Measurements from ENCODE around the gene CUEDC1. TPM values are rescaled to one million over a fixed set of nuclear protein-coding genes. Genes with fewer than 3 reads are reported as not detected.
A peak's percentile ranks its signal among the peaks of the same experiment; 100 is the strongest.

CUEDC1 gene
- total and polyA plus RNA-seq, 2 of the 13 experiments (the other 11 are each of a cell fraction or from before 2014, with no cell fraction given) = 7.4 to 12.9 TPM

- TF ChIP-seq BRF2 (CRISPR knock-in tag; IDR thresholded peaks at IDR 0.05) (peak; percentile 5; the same call in 1 of the 2 replicates), CEBPB (IDR thresholded peaks at IDR 0.05; ENCODE audit: borderline replicate concordance, low read depth, low read length) (peak; percentile 95), ZNF124 (CRISPR knock-in tag; IDR thresholded peaks at IDR 0.05) (no peak), MED8 (CRISPR knock-in tag; IDR thresholded peaks at IDR 0.05; ENCODE audit: insufficient replicate concordance) (peak; percentile 41), ATAD3A (CRISPR knock-in tag; IDR thresholded peaks at IDR 0.05) (0 out of 2 replicates have a peak, but pooled peaks have one; percentile 49), ARID4A (CRISPR knock-in tag; IDR thresholded peaks at IDR 0.05; ENCODE audit: borderline replicate concordance) (peak; percentile 9; the same call in 1 of the 2 replicates), ZNF687 (CRISPR knock-in tag; IDR thresholded peaks at IDR 0.05) (peak; percentile 89), TEF (CRISPR knock-in tag; IDR thresholded peaks at IDR 0.05) (peak; percentile 97), GABPB1 (CRISPR knock-in tag; IDR thresholded peaks at IDR 0.05) (no peak; the same call in 1 of the 2 replicates), ZNF350 (CRISPR knock-in tag; IDR thresholded peaks at IDR 0.05; ENCODE audit: borderline replicate concordance, low read depth) (peak; percentile 86; the same call in 1 of the 2 replicates), KLF6 (CRISPR knock-in tag; IDR thresholded peaks at IDR 0.05) (no peak), GATA4 (IDR thresholded peaks at IDR 0.05; ENCODE audit: borderline replicate concordance, low read depth) (peak; percentile 21; the same call in 1 of the 2 replicates), ATF6 (CRISPR knock-in tag; conservative IDR thresholded peaks at IDR 0.05) (no peak), HNF4G (IDR thresholded peaks at IDR 0.05; ENCODE audit: borderline replicate concordance, low read depth, low read length) (peak; percentile 43; the same call in 1 of the 2 replicates), HNF4G (CRISPR knock-in tag; IDR thresholded peaks at IDR 0.05; ENCODE audit: borderline replicate concordance, low read depth) (peak; percentile 66; the same call in 1 of the 2 replicates), SSRP1 (CRISPR knock-in tag; IDR thresholded peaks at IDR 0.05) (no peak)
Observed at GRCh38 chr17:57892820-57893595, 62.2 kb downstream of the CUEDC1 start (continued).

Data from HepG2 (cell line).